Activated CD8-positive, alpha-beta T cell treated with anti-CD3 and anti-CD28 coated beads, Interleukin-2, amount 10 ng/mL, durations not matched to agents 7 days and 5 days (primary cell): ENCODE data around the gene PPL. TPM values are rescaled to one million over a fixed set of nuclear protein-coding genes. Genes with fewer than 3 reads are reported as not detected.

Experiments used
- ATAC-seq: fragments of 150-1000 bp; cut with Tn5 transposase; one replicate; pipeline ENCODE4 v1.10.0; 2021; ENCODE audit warnings: moderate library complexity
- CTCF ChIA-PET: fragments of 350-600 bp; sonication (Branson Sonifier 250); formaldehyde crosslinking; loops from one replicate; lab custom pipeline; 2021; ENCODE audit warnings: antibody characterized with exemption; lab: Charles Lee
- POLR2A ChIA-PET: fragments of 350-600 bp; sonication (Branson Sonifier 250); formaldehyde crosslinking; loops from one replicate; lab custom pipeline; 2021; ENCODE audit warnings: antibody characterized with exemption; lab: Charles Lee
- DNase-seq: peaks from one replicate; pipeline ENCODE4 v3.0.0-alpha.2; 2020
- H3K27ac Mint-ChIP-seq: one replicate; pipeline ENCODE4 v1.8.0; 2021; ENCODE audit warnings: mild to moderate bottlenecking, mixed read lengths
- H3K27me3 Mint-ChIP-seq: one replicate; pipeline ENCODE4 v1.8.0; 2021; ENCODE audit warnings: low read depth, mixed read lengths
- H3K36me3 Mint-ChIP-seq: one replicate; pipeline ENCODE4 v1.8.0; 2021; ENCODE audit warnings: low read depth, mixed read lengths
- H3K4me1 Mint-ChIP-seq: one replicate; pipeline ENCODE4 v1.8.0; 2021; ENCODE audit warnings: low read depth, mixed read lengths
- H3K4me3 Mint-ChIP-seq: one replicate; pipeline ENCODE4 v1.8.0; 2021; ENCODE audit warnings: mild to moderate bottlenecking, mixed read lengths
- H3K9me3 Mint-ChIP-seq: one replicate; pipeline ENCODE4 v1.8.0; 2022; ENCODE audit warnings: mixed read lengths; ENCODE audit not compliant: insufficient read depth
- total RNA-seq, 2 experiments: library from RNA; stranded (reverse); gene quantifications; one replicate each; pipeline ENCODE4 v1.2.3, GENCODE V29; 2021

The PPL gene
- total RNA-seq, 2 experiments from 2014 or later: not detected

GRCh38 chr16:4913130-4913773 lies 23.7 kb downstream of the PPL start:
- POLR2A ChIA-PET: no interaction called here
- Mint-ChIP-seq H3K27me3 (peaks cover 1% of the 10 kb centered on the region), H3K36me3 (no peaks in the 10 kb centered on the region), H3K27ac (no peak overlapping the region), H3K4me1 (no peaks in the 10 kb centered on the region), H3K9me3 (no peaks in the 10 kb centered on the region), H3K4me3 (no peak overlapping the region)
- ATAC-seq (no peak), DNase-seq (no peak)
- CTCF ChIA-PET: interaction anchor here (1.4 kb wide), 1 partner anchor 42 kb away, joined by 3 read pairs; no protein-coding TSS in a partner anchor

DNA sequence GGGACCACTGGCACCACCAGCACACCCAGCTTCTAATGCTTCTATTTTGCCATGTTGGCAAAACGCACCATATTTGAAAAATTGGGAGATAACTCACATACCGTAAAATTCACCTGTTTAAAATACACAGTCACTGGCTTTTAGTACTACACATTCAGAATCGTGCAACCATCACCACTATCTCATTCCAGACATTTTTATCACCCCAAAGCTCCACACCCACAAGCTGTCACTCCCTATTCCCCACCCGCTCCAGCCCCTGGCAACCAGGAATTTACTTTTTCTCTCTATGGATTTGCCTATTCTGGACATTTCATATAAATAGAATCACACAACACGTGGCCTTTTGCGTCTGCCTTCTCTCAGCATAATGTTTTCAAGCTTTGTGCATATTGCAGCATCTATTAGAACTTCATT lies 25.0 kb downstream of the PPL start:
- H3K4me1 Mint-ChIP-seq: no peaks in the 10 kb centered on the region
- H3K27me3 Mint-ChIP-seq: peaks cover 5% of the 10 kb centered on the region
- no peak overlapping the region for H3K4me3 Mint-ChIP-seq
- no peaks in the 10 kb centered on the region for H3K9me3 Mint-ChIP-seq
- H3K27ac Mint-ChIP-seq: no peak overlapping the region
- no peak for DNase-seq
- ChIA-PET CTCF (interaction anchor here (1.4 kb wide), 1 partner anchor 43 kb away, joined by 3 read pairs; no protein-coding TSS in a partner anchor), POLR2A (no interaction called here)
- ATAC-seq: no peak
- no peaks in the 10 kb centered on the region for H3K36me3 Mint-ChIP-seq

DNA sequence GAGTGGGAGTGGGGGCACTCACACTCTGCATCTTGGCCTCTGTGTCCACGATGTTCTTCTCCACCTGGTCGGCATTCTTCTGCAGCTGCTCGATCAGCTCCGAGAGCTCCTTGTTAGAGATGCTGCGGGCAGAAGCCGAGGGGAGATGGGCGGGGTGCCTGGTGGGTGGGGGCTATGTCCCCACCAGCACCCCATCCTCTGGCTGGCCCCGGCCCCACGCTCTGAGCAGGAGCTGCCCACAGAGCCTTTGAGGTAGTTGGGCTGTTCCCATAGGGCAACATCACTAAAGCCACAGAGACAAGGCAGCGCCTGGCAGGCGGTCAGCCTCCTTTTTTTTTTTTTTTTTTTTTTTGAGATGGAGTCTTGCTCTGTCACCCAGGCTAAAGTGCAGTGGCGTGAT lies 26.1 kb downstream of the PPL start:
- peaks cover 8% of the 10 kb centered on the region for H3K27me3 Mint-ChIP-seq
- DNase-seq (no peak), ATAC-seq (no peak)
- POLR2A ChIA-PET: no interaction called here
- no peaks in the 10 kb centered on the region for H3K4me1 Mint-ChIP-seq
- no peaks in the 10 kb centered on the region for H3K9me3 Mint-ChIP-seq
- CTCF ChIA-PET: no interaction called here
- H3K27ac Mint-ChIP-seq: no peak overlapping the region
- H3K36me3 Mint-ChIP-seq: no peaks in the 10 kb centered on the region
- H3K4me3 Mint-ChIP-seq: no peak overlapping the region

DNA sequence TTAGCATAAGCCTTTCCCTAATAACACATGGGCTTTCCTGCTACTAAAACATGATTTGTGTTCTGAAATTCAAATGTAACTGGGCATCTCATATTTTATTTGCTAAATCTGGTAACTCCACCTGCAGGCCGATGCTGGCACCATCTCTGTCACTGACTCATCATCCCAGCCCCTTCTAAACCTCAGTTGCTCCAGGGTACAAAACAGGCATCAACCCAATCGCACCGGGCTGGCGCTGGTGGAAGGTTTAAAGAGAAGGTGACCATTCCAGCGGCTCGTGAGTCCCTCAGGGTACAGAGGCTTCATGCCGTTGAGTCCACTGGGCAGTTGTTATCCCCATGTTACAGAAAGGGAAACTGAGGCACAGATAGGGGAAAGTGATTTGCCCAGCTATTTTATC lies 27.1 kb downstream of the PPL start:
- ATAC-seq: no peak
- peaks cover 12% of the 10 kb centered on the region for H3K27me3 Mint-ChIP-seq
- H3K36me3 Mint-ChIP-seq: no peaks in the 10 kb centered on the region
- ChIA-PET CTCF (no interaction called here), POLR2A (no interaction called here)
- H3K27ac Mint-ChIP-seq: no peak overlapping the region
- no peak for DNase-seq
- H3K4me3 Mint-ChIP-seq: no peak overlapping the region
- no peaks in the 10 kb centered on the region for H3K9me3 Mint-ChIP-seq
- no peaks in the 10 kb centered on the region for H3K4me1 Mint-ChIP-seq

- H3K27me3 Mint-ChIP-seq: peaks cover 12% of the 10 kb centered on the region
- no peak overlapping the region for H3K27ac Mint-ChIP-seq
- no peak for ATAC-seq
- DNase-seq: no peak
- H3K4me3 Mint-ChIP-seq: no peak overlapping the region
- H3K4me1 Mint-ChIP-seq: no peaks in the 10 kb centered on the region
- POLR2A ChIA-PET: no interaction called here
- H3K9me3 Mint-ChIP-seq: no peaks in the 10 kb centered on the region
- CTCF ChIA-PET: no interaction called here
- no peaks in the 10 kb centered on the region for H3K36me3 Mint-ChIP-seq
Observed at GRCh38 chr16:4908854-4909401, 28.0 kb downstream of the PPL start.

DNA sequence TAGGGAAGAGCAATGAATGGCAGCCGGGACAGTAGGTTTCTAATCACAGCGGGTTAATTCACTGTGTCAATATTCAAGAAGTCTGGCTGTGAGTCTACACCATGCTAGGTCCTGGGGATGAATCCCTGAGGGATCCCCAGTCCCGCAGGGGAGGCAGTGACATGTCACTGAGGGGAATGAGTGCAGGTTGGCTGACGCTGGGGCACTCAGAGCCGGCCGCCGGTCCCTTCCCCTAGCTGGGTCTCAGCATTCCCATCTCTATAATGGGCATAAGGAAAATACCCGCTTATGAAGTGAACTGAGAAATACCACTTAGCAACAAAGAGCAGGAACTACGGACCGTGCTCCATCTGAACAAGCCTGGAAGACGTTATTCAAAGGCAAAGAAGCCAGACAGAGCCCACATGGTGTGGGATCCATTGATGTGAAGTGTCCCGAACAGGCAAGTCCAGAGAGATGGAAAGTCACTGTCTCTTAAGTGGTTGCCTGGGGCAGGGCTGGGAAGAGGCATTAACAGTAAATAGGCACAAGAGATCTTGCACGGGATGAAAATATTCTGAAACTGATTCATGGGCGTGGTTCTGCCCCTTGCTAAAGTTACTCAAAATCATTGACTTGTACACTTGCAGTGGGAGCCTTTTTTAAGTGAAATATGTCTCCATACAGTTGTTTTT lies 31.9 kb downstream of the PPL start:
- DNase-seq (no peak), ATAC-seq (no peak)
- Mint-ChIP-seq H3K36me3 (no peaks in the 10 kb centered on the region), H3K27me3 (peaks cover 12% of the 10 kb centered on the region), H3K9me3 (no peaks in the 10 kb centered on the region), H3K27ac (no peak overlapping the region), H3K4me3 (no peak overlapping the region), H3K4me1 (no peaks in the 10 kb centered on the region)
- CTCF ChIA-PET: no interaction called here
- POLR2A ChIA-PET: no interaction called here

DNA sequence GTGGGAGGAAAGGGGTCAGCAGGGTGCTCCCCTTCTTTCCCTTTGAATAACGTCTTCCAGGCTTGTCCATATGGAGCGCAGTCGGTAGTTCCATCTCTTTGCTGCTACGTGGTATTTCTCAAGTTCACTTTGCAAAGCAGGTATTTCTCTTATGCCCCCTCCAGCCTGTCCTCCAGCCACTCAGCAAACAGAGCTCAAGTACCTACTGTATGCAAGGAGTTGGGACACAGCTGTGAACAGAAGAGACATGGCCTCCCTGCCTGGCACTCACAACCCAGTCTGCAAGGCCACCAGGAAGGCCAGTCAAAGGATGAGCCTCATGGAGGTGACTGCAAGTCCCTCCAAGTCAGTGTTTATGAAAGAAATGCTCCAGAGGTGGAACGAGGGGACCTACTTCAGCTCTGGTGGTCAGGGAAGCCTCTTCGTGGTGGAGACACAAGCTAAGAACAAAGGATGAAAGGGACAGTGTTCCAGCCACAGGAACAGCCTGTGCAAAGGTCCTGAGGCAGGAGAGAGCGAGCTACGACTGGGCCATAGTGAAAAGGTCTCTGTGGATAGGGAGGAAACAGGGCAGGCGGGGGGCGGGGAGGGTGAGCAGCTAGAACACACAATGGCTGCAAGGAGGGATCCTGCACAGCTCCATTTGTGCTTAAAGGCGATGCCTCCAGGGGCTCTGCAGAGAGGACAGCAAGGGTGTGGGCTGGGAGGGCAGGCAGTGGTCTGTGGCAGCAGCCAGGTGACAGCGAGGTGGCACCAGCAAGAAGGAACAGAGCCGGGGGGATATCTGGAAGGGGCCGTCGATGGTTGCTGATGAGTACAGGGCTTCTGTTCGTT lies 32.6 kb downstream of the PPL start:
- Mint-ChIP-seq H3K4me3 (no peak overlapping the region), H3K27me3 (peaks cover 12% of the 10 kb centered on the region), H3K9me3 (no peaks in the 10 kb centered on the region), H3K4me1 (no peaks in the 10 kb centered on the region), H3K27ac (no peak overlapping the region), H3K36me3 (no peaks in the 10 kb centered on the region)
- CTCF ChIA-PET: no interaction called here
- ATAC-seq: no peak
- POLR2A ChIA-PET: interaction anchor here (0.8 kb wide), 1 partner anchor 29 kb away, joined by 3 read pairs; no protein-coding TSS in a partner anchor
- no peak for DNase-seq

GRCh38 chr16:4902038-4902437 lies 34.9 kb downstream of the PPL start:
- ChIA-PET POLR2A (no interaction called here), CTCF (no interaction called here)
- Mint-ChIP-seq H3K9me3 (no peaks in the 10 kb centered on the region), H3K27me3 (peaks cover 7% of the 10 kb centered on the region), H3K4me3 (no peak overlapping the region), H3K27ac (no peak overlapping the region), H3K4me1 (no peaks in the 10 kb centered on the region), H3K36me3 (no peaks in the 10 kb centered on the region)
- ATAC-seq (no peak), DNase-seq (no peak)

DNA sequence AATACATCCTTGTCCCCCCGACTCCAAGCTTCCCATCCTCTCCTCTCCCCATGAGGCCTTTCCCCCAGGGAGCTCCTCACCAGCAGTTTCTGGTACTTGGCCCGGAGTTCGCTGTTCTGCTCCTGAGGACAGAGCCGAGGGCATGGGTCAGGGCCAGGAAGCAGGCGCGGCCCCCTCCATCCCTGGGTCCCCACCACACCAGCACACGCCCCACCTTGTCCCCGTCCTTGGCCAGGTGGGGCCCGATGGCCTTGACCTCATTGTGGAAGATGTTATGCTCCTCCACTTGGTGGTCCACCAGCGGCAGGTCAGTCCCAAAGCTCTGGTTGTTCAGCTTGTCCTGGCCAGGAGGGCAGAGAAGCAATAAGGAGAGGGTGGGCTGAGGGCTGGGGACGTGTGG lies 36.2 kb downstream of the PPL start:
- no peaks in the 10 kb centered on the region for H3K36me3 Mint-ChIP-seq
- DNase-seq: no peak
- H3K9me3 Mint-ChIP-seq: no peaks in the 10 kb centered on the region
- no peak overlapping the region for H3K27ac Mint-ChIP-seq
- no peaks in the 10 kb centered on the region for H3K4me1 Mint-ChIP-seq
- ChIA-PET POLR2A (no interaction called here), CTCF (no interaction called here)
- peaks cover 4% of the 10 kb centered on the region for H3K27me3 Mint-ChIP-seq
- ATAC-seq: no peak
- H3K4me3 Mint-ChIP-seq: no peak overlapping the region

GRCh38 chr16:4900036-4900435 lies 36.9 kb downstream of the PPL start:
- no peaks in the 10 kb centered on the region for H3K4me1 Mint-ChIP-seq
- POLR2A ChIA-PET: no interaction called here
- no peak overlapping the region for H3K27ac Mint-ChIP-seq
- no peak for ATAC-seq
- no peak overlapping the region for H3K4me3 Mint-ChIP-seq
- H3K36me3 Mint-ChIP-seq: no peaks in the 10 kb centered on the region
- CTCF ChIA-PET: no interaction called here
- no peak for DNase-seq
- no peaks in the 10 kb centered on the region for H3K9me3 Mint-ChIP-seq
- H3K27me3 Mint-ChIP-seq: peaks cover under 1% of the 10 kb centered on the region

DNA sequence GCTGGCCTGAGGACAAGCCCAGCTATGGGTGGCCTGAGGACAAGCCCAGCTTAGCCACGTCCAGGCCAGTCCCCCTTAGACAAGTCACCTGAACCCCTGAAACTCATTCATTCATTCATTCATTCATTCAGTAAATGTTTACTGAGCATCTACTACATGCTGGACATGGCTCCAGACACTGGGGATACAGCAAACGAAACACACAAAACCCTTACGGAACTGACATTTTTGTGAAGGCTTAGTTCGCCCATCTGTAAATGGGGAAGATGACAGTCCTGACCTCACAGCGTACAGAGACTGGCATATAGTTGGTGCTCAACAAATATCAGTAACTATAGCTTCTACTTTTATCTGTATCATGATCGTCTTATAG lies 37.5 kb downstream of the PPL start:
- ChIA-PET POLR2A (no interaction called here), CTCF (interaction anchor here (1.3 kb wide), 1 partner anchor 497 kb away, joined by 4 read pairs; no protein-coding TSS in a partner anchor)
- no peak overlapping the region for H3K27ac Mint-ChIP-seq
- H3K4me1 Mint-ChIP-seq: no peaks in the 10 kb centered on the region
- H3K36me3 Mint-ChIP-seq: no peaks in the 10 kb centered on the region
- no peak for DNase-seq
- ATAC-seq: no peak
- no peak overlapping the region for H3K4me3 Mint-ChIP-seq
- H3K9me3 Mint-ChIP-seq: no peaks in the 10 kb centered on the region
- no peaks in the 10 kb centered on the region for H3K27me3 Mint-ChIP-seq
